Measurements from ENCODE around the gene DNAI1.

- TF ChIP-seq EZH2phosphoT487 (IDR thresholded peaks at IDR 0.05; ENCODE audit: borderline replicate concordance, low read depth) (no peak), POLR2AphosphoS5 (IDR thresholded peaks at IDR 0.05; ENCODE audit: low read depth, low read length) (no peak), GATA2 (CRISPR knock-in tag; IDR thresholded peaks at IDR 0.05) (no peak), EP300 (IDR thresholded peaks at IDR 0.05; ENCODE audit: borderline replicate concordance in 1 of 2, low read depth in 1 of 2, low read length in 1 of 2) (no peak), FOXM1 (IDR thresholded peaks at IDR 0.05; ENCODE audit: low read depth) (no peak), SMC3 (IDR thresholded peaks at IDR 0.05; ENCODE audit: low read depth, low read length) (no peak), YY1 (IDR thresholded peaks at IDR 0.05; ENCODE audit: low read depth) (no peak), GABPA (IDR thresholded peaks at IDR 0.05; ENCODE audit: low read depth) (no peak), RXRA (IDR thresholded peaks at IDR 0.05; ENCODE audit: borderline replicate concordance, low read depth) (no peak), NRF1 (IDR thresholded peaks at IDR 0.05; ENCODE audit: low read depth, low read length) (no peak)
- TF ChIP-seq, protein P1, sequence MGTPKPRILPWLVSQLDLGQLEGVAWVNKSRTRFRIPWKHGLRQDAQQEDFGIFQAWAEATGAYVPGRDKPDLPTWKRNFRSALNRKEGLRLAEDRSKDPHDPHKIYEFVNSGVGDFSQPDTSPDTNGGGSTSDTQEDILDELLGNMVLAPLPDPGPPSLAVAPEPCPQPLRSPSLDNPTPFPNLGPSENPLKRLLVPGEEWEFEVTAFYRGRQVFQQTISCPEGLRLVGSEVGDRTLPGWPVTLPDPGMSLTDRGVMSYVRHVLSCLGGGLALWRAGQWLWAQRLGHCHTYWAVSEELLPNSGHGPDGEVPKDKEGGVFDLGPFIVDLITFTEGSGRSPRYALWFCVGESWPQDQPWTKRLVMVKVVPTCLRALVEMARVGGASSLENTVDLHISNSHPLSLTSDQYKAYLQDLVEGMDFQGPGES (IDR thresholded peaks at IDR 0.05; ENCODE audit: low read depth, low read length): no peak
- TF ChIP-seq, protein P2, sequence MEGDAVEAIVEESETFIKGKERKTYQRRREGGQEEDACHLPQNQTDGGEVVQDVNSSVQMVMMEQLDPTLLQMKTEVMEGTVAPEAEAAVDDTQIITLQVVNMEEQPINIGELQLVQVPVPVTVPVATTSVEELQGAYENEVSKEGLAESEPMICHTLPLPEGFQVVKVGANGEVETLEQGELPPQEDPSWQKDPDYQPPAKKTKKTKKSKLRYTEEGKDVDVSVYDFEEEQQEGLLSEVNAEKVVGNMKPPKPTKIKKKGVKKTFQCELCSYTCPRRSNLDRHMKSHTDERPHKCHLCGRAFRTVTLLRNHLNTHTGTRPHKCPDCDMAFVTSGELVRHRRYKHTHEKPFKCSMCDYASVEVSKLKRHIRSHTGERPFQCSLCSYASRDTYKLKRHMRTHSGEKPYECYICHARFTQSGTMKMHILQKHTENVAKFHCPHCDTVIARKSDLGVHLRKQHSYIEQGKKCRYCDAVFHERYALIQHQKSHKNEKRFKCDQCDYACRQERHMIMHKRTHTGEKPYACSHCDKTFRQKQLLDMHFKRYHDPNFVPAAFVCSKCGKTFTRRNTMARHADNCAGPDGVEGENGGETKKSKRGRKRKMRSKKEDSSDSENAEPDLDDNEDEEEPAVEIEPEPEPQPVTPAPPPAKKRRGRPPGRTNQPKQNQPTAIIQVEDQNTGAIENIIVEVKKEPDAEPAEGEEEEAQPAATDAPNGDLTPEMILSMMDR (IDR thresholded peaks at IDR 0.05): no peak
- TF ChIP-seq, protein P3, sequence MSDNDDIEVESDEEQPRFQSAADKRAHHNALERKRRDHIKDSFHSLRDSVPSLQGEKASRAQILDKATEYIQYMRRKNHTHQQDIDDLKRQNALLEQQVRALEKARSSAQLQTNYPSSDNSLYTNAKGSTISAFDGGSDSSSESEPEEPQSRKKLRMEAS (IDR thresholded peaks at IDR 0.05; ENCODE audit: low read depth): no peak
Observed at GRCh38 chr9:34552986-34553385, 94.4 kb downstream of the DNAI1 start.
